Neutrophil (primary cell): ENCODE measurements around the gene AP3B1.

Experiments
- H3K27ac ChIP-seq: fragments of 200-600 bp; sonication (generic); 2 replicates; pipeline ENCODE4 v1.5.1; 2016; ENCODE audit warnings: mild to moderate bottlenecking, moderate library complexity
- H3K27me3 ChIP-seq: fragments of 200-600 bp; sonication (generic); 2 replicates; pipeline ENCODE4 v1.6.0; 2016; ENCODE audit warnings: mild to moderate bottlenecking
- H3K36me3 ChIP-seq: fragments of 200-600 bp; sonication (generic); 2 replicates; pipeline ENCODE4 v1.5.1; 2017
- H3K4me1 ChIP-seq, 2 experiments: fragments of 200-600 bp in 1 of 2; sonication (generic) in 1 of 2; 1 replicate in 1 of 2; 2 replicates in 1 of 2; pipeline versions ENCODE4 v1.5.1 to v1.6.1; 2013 to 2016; ENCODE audit warnings: low read depth in 1 of 2, low read length in 1 of 2, mild to moderate bottlenecking in 1 of 2, moderate library complexity in 1 of 2; ENCODE audit not compliant: control insufficient read depth in 1 of 2, insufficient read depth in 1 of 2
- H3K4me3 ChIP-seq, 2 experiments: fragments of 200-600 bp in 1 of 2; sonication (generic) in 1 of 2; 1 replicate in 1 of 2; 2 replicates in 1 of 2; pipeline ENCODE4 v1.5.1; 2013 to 2016; ENCODE audit warnings: low read depth in 1 of 2, low read length in 1 of 2, mild to moderate bottlenecking in 1 of 2, moderate library complexity in 1 of 2
- H3K9me3 ChIP-seq: fragments of 200-600 bp; sonication (generic); 2 replicates; pipeline ENCODE4 v1.5.1; 2016
- TF ChIP-seq, protein P1 (sequence below): fragments of 200-600 bp; sonication (generic); IDR thresholded peaks from 2 replicates; pipeline ENCODE4 v1.5.1; 2016; ENCODE audit warnings: antibody characterized with exemption

AP3B1 gene, protein sequence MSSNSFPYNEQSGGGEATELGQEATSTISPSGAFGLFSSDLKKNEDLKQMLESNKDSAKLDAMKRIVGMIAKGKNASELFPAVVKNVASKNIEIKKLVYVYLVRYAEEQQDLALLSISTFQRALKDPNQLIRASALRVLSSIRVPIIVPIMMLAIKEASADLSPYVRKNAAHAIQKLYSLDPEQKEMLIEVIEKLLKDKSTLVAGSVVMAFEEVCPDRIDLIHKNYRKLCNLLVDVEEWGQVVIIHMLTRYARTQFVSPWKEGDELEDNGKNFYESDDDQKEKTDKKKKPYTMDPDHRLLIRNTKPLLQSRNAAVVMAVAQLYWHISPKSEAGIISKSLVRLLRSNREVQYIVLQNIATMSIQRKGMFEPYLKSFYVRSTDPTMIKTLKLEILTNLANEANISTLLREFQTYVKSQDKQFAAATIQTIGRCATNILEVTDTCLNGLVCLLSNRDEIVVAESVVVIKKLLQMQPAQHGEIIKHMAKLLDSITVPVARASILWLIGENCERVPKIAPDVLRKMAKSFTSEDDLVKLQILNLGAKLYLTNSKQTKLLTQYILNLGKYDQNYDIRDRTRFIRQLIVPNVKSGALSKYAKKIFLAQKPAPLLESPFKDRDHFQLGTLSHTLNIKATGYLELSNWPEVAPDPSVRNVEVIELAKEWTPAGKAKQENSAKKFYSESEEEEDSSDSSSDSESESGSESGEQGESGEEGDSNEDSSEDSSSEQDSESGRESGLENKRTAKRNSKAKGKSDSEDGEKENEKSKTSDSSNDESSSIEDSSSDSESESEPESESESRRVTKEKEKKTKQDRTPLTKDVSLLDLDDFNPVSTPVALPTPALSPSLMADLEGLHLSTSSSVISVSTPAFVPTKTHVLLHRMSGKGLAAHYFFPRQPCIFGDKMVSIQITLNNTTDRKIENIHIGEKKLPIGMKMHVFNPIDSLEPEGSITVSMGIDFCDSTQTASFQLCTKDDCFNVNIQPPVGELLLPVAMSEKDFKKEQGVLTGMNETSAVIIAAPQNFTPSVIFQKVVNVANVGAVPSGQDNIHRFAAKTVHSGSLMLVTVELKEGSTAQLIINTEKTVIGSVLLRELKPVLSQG

DNA sequence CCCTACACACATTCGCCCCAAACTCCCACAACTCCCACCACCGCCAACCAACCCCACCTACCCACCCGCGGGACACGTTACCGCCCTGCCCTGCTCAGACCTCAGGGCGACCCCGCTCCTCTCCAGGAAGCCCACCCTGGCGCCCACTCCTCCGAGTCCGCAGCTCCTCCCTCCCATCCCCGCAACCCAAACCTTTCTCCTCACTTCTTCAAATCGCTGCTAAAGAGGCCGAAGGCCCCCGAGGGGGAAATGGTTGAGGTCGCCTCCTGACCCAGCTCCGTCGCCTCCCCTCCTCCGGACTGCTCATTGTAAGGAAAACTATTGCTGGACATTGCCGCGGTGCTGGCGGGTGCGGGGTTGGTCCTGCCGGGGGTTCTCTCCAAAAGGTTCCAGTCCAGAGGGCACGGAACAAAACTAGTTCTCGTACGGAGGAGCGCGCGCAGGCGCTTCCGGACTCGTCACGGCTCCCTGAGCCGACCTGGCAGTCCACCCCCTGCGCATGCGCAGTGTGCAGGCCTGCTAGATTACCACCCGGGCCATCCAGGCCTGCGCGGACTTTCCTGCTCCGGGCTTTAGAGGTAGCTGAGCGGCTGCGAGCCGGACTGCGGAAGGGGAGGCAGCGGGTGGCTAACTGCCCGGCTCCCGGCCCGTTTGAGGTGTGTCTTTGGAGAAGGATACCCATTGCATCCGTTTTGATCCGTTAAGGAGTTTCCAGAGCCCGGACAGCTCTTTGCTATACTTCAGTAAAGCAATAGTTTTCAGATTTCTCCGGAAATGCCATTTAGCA lies at the start of gene AP3B1:
Gene AP3B1 (minus strand): TSS at position 451 of the 787 bp plus-strand sequence. CDS start 119 bp downstream, at position 332.
- TF ChIP-seq, protein P1, sequence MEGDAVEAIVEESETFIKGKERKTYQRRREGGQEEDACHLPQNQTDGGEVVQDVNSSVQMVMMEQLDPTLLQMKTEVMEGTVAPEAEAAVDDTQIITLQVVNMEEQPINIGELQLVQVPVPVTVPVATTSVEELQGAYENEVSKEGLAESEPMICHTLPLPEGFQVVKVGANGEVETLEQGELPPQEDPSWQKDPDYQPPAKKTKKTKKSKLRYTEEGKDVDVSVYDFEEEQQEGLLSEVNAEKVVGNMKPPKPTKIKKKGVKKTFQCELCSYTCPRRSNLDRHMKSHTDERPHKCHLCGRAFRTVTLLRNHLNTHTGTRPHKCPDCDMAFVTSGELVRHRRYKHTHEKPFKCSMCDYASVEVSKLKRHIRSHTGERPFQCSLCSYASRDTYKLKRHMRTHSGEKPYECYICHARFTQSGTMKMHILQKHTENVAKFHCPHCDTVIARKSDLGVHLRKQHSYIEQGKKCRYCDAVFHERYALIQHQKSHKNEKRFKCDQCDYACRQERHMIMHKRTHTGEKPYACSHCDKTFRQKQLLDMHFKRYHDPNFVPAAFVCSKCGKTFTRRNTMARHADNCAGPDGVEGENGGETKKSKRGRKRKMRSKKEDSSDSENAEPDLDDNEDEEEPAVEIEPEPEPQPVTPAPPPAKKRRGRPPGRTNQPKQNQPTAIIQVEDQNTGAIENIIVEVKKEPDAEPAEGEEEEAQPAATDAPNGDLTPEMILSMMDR: peak; percentile 51
- Histone ChIP-seq H3K27ac (peak within 1 kb of the TSS; percentile 94), H3K4me1 (peaks cover 31 to 33% of the 10 kb centered on the region in 2 experiments), H3K36me3 (no peaks in the 10 kb centered on the region), H3K27me3 (peaks cover 5% of the 10 kb centered on the region), H3K9me3 (no peaks in the 10 kb centered on the region), H3K4me3 (peak within 1 kb of the TSS; percentile 74 to 75)

DNA sequence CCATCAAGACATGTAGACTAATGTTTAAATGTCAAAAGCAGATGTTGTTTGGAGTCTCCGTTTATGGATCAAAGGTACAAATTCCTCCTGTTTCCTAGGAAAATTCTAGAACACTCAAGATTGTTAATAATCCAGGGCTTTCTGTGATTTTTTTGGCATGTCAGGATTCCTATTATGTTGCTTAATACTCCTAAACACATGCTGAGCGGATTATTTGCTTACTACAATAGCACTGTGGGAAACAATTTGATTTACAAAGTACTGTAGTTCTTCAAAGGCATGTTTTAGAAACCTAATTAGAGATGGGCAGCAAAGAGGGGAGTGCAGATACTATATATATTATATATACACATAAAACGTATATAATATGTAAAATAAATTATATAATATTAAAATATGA lies 46.9 kb upstream of the AP3B1 start:
- no peaks in the 10 kb centered on the region for H3K9me3 ChIP-seq
- no peaks in the 10 kb centered on the region for H3K27me3 ChIP-seq
- H3K4me1 ChIP-seq: no peaks in the 10 kb centered on the region
- TF ChIP-seq, protein P1: no peak
- H3K4me3 ChIP-seq: no peak overlapping the region
- H3K36me3 ChIP-seq: no peaks in the 10 kb centered on the region
- no peak overlapping the region for H3K27ac ChIP-seq

DNA sequence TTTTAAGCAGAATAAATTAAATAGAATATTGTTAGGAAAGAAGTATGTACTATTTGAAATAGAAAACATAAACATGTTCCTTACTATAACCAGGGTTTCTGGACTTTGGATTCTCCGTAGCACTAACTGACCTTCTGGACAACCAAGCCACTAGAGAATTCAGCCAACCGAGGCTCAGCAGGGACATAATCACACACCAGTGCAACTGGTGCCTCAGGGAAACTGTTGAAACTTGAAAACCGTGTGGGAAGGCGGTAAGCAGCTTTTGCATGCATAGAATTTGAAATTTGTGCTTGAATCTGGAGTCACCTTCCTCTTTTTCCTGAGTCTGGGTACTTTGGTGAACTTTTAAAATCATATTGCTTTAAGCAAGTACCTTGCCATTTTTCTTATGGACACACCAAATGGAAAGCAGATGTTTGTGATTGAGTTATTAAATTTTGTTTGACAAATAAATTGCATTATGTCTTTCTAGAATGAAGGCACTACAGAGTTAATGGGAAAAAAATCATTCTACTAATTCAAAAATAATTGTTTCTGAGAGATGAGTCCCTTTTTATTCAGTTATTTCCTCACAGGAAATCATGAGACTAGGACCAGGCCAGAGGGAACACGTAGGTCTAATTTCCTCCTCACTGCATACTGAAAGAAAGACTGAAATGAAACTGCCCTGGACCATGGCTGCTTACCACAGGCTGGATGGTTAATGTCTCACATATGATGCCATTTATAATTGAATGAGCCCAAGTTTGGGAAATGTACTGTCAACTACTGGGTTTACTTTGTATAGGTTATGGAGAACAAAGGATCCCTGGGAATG lies 45.3 kb upstream of the AP3B1 start:
- H3K4me1 ChIP-seq: no peaks in the 10 kb centered on the region
- no peaks in the 10 kb centered on the region for H3K27me3 ChIP-seq
- no peaks in the 10 kb centered on the region for H3K9me3 ChIP-seq
- TF ChIP-seq, protein P1: no peak
- no peak overlapping the region for H3K4me3 ChIP-seq
- no peaks in the 10 kb centered on the region for H3K36me3 ChIP-seq
- no peak overlapping the region for H3K27ac ChIP-seq

DNA sequence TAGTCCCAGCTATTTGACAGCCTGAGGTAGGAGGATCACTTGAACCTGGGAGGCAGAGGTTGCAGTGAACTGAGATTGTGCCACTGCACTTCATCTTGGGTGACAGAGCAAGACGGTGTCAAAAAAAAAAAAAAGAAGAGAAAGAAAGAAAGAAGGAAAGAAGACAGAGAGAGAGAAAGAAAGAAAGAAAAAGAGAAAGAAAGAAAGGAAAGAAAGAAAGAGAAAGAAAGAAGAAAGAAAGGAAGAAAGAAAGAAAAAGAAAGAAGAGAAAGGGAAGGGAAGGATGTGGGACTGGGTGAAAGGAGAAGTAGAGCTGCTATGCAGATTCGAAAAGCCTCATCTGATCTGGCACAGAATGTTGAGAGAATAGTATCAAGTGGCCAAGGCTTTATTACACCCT lies 42.2 kb upstream of the AP3B1 start:
- TF ChIP-seq, protein P1: no peak
- Histone ChIP-seq H3K36me3 (no peaks in the 10 kb centered on the region), H3K27ac (no peak overlapping the region), H3K4me3 (no peak overlapping the region), H3K27me3 (no peaks in the 10 kb centered on the region), H3K4me1 (no peaks in the 10 kb centered on the region), H3K9me3 (no peaks in the 10 kb centered on the region)
